ENCODE data around the gene NAT16. TPM values are rescaled to one million over a fixed set of nuclear protein-coding genes. Genes with fewer than 3 reads are reported as not detected.

The NAT16 gene
- total and polyA plus RNA-seq, 2 donors = not detected

- Histone ChIP-seq H3K36me3 (ENCODE audit: control insufficient read depth in 2 of 2, insufficient read depth in 2 of 2, low read length in 1 of 2) (no peaks in the 10 kb centered on the region), H3K9me3 (ENCODE audit: control insufficient read depth in 2 of 2, insufficient read depth in 1 of 2, low read length in 1 of 2) (no peaks in the 10 kb centered on the region), H3K4me3 (ENCODE audit: low read length in 2 of 2) (no peak overlapping the region), H3K4me1 (ENCODE audit: control insufficient read depth in 2 of 2, insufficient read depth in 2 of 2, low read length in 2 of 2) (no peaks in the 10 kb centered on the region), H3K27ac (ENCODE audit: low read depth in 1 of 2, low read length in 1 of 2) (no peak overlapping the region), H3K27me3 (ENCODE audit: control insufficient read depth in 2 of 2, insufficient read depth in 1 of 2, low read length in 1 of 2) (peaks cover 8 to 53% of the 10 kb centered on the region in 2 donors)
- no peak for DNase-seq (ENCODE audit: low read depth in 6 of 9, low spot score in 9 of 9)
- 88% methylated on average over 17 of the region's 17 CpGs for WGBS
Measured at GRCh38 chr7:101195884-101196283, 15.8 kb upstream of the NAT16 start.

DNA sequence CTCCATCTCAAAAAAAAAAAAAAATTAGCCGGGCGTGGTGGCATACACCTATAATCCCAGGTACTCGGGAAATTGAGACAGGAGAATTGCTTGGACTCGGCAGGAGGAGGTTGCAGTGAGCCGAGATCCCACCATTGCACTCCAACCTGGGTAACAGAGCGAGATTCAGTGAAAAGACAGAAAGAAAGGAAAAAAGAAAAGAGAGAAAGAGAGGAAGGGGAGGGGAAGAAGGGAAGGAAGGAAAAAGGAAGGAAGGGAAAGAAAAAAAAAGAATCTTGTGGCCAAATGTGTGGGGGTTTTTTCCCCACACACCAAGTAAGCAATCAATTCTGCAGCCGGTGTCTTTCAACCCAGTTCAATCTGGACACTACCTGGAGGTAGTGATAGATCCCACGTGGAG is 9.0 kb upstream of the NAT16 start:
- H3K9me3 ChIP-seq (ENCODE audit: control insufficient read depth in 2 of 2, insufficient read depth in 1 of 2, low read length in 1 of 2) = no peaks in the 10 kb centered on the region
- H3K27me3 ChIP-seq (ENCODE audit: control insufficient read depth in 2 of 2, insufficient read depth in 1 of 2, low read length in 1 of 2) = peaks cover 0 to 21% of the 10 kb centered on the region in 2 donors
- no peak overlapping the region for H3K27ac ChIP-seq (ENCODE audit: low read depth in 1 of 2, low read length in 1 of 2)
- H3K4me1 ChIP-seq (ENCODE audit: control insufficient read depth in 2 of 2, insufficient read depth in 2 of 2, low read length in 2 of 2) = no peaks in the 10 kb centered on the region
- 90% methylated on average over 8 of the region's 8 CpGs for WGBS
- no peaks in the 10 kb centered on the region for H3K36me3 ChIP-seq (ENCODE audit: control insufficient read depth in 2 of 2, insufficient read depth in 2 of 2, low read length in 1 of 2)
- H3K4me3 ChIP-seq (ENCODE audit: low read length in 2 of 2) = no peak overlapping the region
- DNase-seq (ENCODE audit: low read depth in 6 of 9, low spot score in 9 of 9) = no peak

DNA sequence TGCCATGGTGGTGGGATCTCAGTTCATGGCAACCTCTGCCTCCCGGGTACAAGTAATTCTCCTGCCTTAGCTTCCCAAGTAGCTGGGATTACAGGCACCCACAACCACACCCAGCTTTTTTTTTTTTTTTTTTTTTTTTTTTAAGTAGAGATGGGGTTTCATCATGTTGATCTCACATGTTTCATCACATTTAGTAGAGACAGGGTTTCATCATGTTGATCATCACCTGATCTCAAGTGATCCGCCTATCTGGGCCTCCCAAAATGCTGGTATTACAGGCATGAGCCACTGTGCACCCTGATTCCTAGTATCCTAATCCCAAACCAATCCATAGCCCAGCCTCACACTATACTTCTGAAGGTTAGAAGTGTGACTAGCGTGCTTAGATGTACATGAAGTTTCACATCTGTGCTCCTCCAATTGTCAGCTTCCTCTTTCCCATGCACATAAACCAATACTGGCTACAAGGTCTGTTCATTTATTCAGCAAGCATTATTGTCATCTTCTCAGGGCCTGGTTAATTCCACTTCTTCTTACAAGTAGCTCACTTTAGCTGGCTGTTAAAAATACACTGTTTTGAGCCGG is 6.8 kb upstream of the NAT16 start:
- H3K36me3 ChIP-seq (ENCODE audit: control insufficient read depth in 2 of 2, insufficient read depth in 2 of 2, low read length in 1 of 2) = no peaks in the 10 kb centered on the region
- H3K27ac ChIP-seq (ENCODE audit: low read depth in 1 of 2, low read length in 1 of 2) = no peak overlapping the region
- H3K4me3 ChIP-seq (ENCODE audit: low read length in 2 of 2) = no peak overlapping the region
- no peaks in the 10 kb centered on the region for H3K4me1 ChIP-seq (ENCODE audit: control insufficient read depth in 2 of 2, insufficient read depth in 2 of 2, low read length in 2 of 2)
- H3K27me3 ChIP-seq (ENCODE audit: control insufficient read depth in 2 of 2, insufficient read depth in 1 of 2, low read length in 1 of 2) = peaks cover 9 to 24% of the 10 kb centered on the region in 2 donors
- DNase-seq (ENCODE audit: low read depth in 6 of 9, low spot score in 9 of 9) = no peak
- 90% methylated on average over 4 of the region's 4 CpGs for WGBS
- no peaks in the 10 kb centered on the region for H3K9me3 ChIP-seq (ENCODE audit: control insufficient read depth in 2 of 2, insufficient read depth in 1 of 2, low read length in 1 of 2)

DNA sequence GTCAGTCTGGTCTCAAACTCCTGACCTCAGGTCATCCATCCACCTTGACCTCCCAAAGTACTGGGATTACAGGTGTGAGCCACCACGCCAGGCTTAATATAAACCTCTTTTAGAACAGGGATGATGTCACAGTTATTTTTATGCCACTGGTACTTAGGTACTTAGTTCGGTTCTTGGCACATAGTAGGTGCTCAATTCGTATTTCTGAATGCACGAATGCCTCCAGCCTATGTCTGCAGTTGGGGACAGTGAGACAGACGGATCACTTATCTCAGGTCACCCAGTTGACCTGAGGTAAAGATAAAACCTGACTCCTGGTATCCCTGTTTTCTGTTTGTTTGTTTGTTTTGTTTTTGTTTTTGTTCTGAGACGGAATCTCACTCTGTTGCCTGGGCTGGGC is 6.1 kb upstream of the NAT16 start:
- DNase-seq (ENCODE audit: low read depth in 6 of 9, low spot score in 9 of 9) = no peak
- H3K27me3 ChIP-seq (ENCODE audit: control insufficient read depth in 2 of 2, insufficient read depth in 1 of 2, low read length in 1 of 2) = peaks cover 14 to 31% of the 10 kb centered on the region in 2 donors
- no peaks in the 10 kb centered on the region for H3K9me3 ChIP-seq (ENCODE audit: control insufficient read depth in 2 of 2, insufficient read depth in 1 of 2, low read length in 1 of 2)
- no peak overlapping the region for H3K27ac ChIP-seq (ENCODE audit: low read depth in 1 of 2, low read length in 1 of 2)
- H3K36me3 ChIP-seq (ENCODE audit: control insufficient read depth in 2 of 2, insufficient read depth in 2 of 2, low read length in 1 of 2) = no peaks in the 10 kb centered on the region
- no peak overlapping the region for H3K4me3 ChIP-seq (ENCODE audit: low read length in 2 of 2)
- WGBS = 86% methylated on average over 6 of the region's 6 CpGs
- H3K4me1 ChIP-seq (ENCODE audit: control insufficient read depth in 2 of 2, insufficient read depth in 2 of 2, low read length in 2 of 2) = no peaks in the 10 kb centered on the region

DNA sequence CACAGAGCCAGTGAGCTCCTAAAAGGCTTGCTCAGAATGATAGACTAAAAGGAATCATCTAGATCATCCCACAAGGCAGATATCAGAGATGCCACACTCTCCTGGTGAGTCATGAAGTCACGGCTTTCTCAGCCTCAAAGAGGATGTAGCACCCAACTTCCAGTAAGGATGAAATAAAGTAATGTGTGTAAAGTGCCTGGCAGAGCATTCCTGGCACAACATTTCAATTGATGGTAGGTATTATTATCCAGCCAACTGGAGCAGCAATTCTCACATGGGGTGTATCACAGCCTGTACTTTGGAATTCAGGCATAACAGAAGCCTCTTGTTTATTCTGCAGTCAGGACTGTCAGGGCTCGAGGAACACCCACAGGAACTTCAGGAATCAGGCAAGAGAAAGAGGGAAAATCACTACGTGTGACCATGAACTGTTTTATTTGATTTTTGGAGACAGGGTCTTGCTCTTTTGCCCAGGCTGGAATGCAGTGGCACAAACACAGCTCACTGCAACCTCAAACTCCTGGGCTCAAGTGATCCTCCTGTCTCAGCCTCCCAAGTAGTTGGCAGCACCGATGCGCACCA is 5.3 kb upstream of the NAT16 start:
- H3K9me3 ChIP-seq (ENCODE audit: control insufficient read depth in 2 of 2, insufficient read depth in 1 of 2, low read length in 1 of 2) = no peaks in the 10 kb centered on the region
- 74% methylated on average over 5 of the region's 5 CpGs for WGBS
- H3K36me3 ChIP-seq (ENCODE audit: control insufficient read depth in 2 of 2, insufficient read depth in 2 of 2, low read length in 1 of 2) = no peaks in the 10 kb centered on the region
- peaks cover 18 to 40% of the 10 kb centered on the region in 2 donors for H3K27me3 ChIP-seq (ENCODE audit: control insufficient read depth in 2 of 2, insufficient read depth in 1 of 2, low read length in 1 of 2)
- DNase-seq (ENCODE audit: low read depth in 6 of 9, low spot score in 9 of 9) = no peak
- no peaks in the 10 kb centered on the region for H3K4me1 ChIP-seq (ENCODE audit: control insufficient read depth in 2 of 2, insufficient read depth in 2 of 2, low read length in 2 of 2)
- H3K27ac ChIP-seq (ENCODE audit: low read depth in 1 of 2, low read length in 1 of 2) = no peak overlapping the region
- H3K4me3 ChIP-seq (ENCODE audit: low read length in 2 of 2) = no peak overlapping the region

GRCh38 chr7:101179713-101180112 is 380 bp downstream of the NAT16 start:
- no peak overlapping the region for H3K27ac ChIP-seq (ENCODE audit: low read depth in 1 of 2, low read length in 1 of 2)
- DNase-seq (ENCODE audit: low read depth in 6 of 9, low spot score in 9 of 9) = no peak
- no peaks in the 10 kb centered on the region for H3K9me3 ChIP-seq (ENCODE audit: control insufficient read depth in 2 of 2, insufficient read depth in 1 of 2, low read length in 1 of 2)
- no peaks in the 10 kb centered on the region for H3K4me1 ChIP-seq (ENCODE audit: control insufficient read depth in 2 of 2, insufficient read depth in 2 of 2, low read length in 2 of 2)
- 4% methylated on average over 27 of the region's 27 CpGs for WGBS
- no peak overlapping the region for H3K4me3 ChIP-seq (ENCODE audit: low read length in 2 of 2)
- peaks cover 65 to 91% of the 10 kb centered on the region in 2 donors for H3K27me3 ChIP-seq (ENCODE audit: control insufficient read depth in 2 of 2, insufficient read depth in 1 of 2, low read length in 1 of 2)
- no peaks in the 10 kb centered on the region for H3K36me3 ChIP-seq (ENCODE audit: control insufficient read depth in 2 of 2, insufficient read depth in 2 of 2, low read length in 1 of 2)

GRCh38 chr7:101179117-101179516 is 976 bp downstream of the NAT16 start:
- DNase-seq (ENCODE audit: low read depth in 6 of 9, low spot score in 9 of 9) = no peak
- H3K27ac ChIP-seq (ENCODE audit: low read depth in 1 of 2, low read length in 1 of 2) = no peak overlapping the region
- H3K4me3 ChIP-seq (ENCODE audit: low read length in 2 of 2) = no peak overlapping the region
- no peaks in the 10 kb centered on the region for H3K36me3 ChIP-seq (ENCODE audit: control insufficient read depth in 2 of 2, insufficient read depth in 2 of 2, low read length in 1 of 2)
- peaks cover 3 to 5% of the 10 kb centered on the region in 2 donors for H3K9me3 ChIP-seq (ENCODE audit: control insufficient read depth in 2 of 2, insufficient read depth in 1 of 2, low read length in 1 of 2)
- peaks cover 0 to 6% of the 10 kb centered on the region in 2 donors for H3K4me1 ChIP-seq (ENCODE audit: control insufficient read depth in 2 of 2, insufficient read depth in 2 of 2, low read length in 2 of 2)
- H3K27me3 ChIP-seq (ENCODE audit: control insufficient read depth in 2 of 2, insufficient read depth in 1 of 2, low read length in 1 of 2) = peaks cover 71 to 93% of the 10 kb centered on the region in 2 donors
- WGBS = 4% methylated on average over 20 of the region's 20 CpGs

GRCh38 chr7:101177644-101178043 is 2.4 kb downstream of the NAT16 start:
- DNase-seq (ENCODE audit: low read depth in 6 of 9, low spot score in 9 of 9) = no peak
- H3K4me1 ChIP-seq (ENCODE audit: control insufficient read depth in 2 of 2, insufficient read depth in 2 of 2, low read length in 2 of 2) = peaks cover 0 to 15% of the 10 kb centered on the region in 2 donors
- peaks cover 13 to 19% of the 10 kb centered on the region in 2 donors for H3K9me3 ChIP-seq (ENCODE audit: control insufficient read depth in 2 of 2, insufficient read depth in 1 of 2, low read length in 1 of 2)
- 79% methylated on average over 2 of the region's 2 CpGs for WGBS
- H3K27me3 ChIP-seq (ENCODE audit: control insufficient read depth in 2 of 2, insufficient read depth in 1 of 2, low read length in 1 of 2) = peaks cover 83 to 100% of the 10 kb centered on the region in 2 donors
- no peak overlapping the region for H3K4me3 ChIP-seq (ENCODE audit: low read length in 2 of 2)
- H3K27ac ChIP-seq (ENCODE audit: low read depth in 1 of 2, low read length in 1 of 2) = no peak overlapping the region
- no peaks in the 10 kb centered on the region for H3K36me3 ChIP-seq (ENCODE audit: control insufficient read depth in 2 of 2, insufficient read depth in 2 of 2, low read length in 1 of 2)

DNA sequence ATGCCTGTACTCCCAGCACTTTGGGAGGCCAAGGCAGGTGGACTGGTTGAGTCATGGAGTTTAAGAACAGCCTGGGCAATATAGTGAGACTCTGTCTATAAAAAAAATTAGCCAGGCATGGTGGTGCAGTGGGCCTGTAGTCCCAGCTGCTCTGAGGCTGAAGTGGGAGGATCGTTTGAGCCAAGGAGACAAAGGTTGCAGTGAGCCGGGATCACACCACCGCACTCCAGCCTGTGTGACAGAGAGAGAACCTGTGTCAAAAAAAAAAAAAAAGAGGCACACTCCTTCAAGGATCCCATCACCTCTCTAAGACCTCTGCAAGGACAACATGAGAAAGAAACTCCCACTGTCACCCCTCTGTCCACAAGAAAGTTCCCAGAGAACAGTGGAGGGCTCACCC is 4.4 kb downstream of the NAT16 start:
- WGBS = 37% methylated on average over 3 of the region's 3 CpGs
- Histone ChIP-seq H3K4me3 (ENCODE audit: low read length in 2 of 2) (no peak overlapping the region), H3K36me3 (ENCODE audit: control insufficient read depth in 2 of 2, insufficient read depth in 2 of 2, low read length in 1 of 2) (no peaks in the 10 kb centered on the region), H3K27me3 (ENCODE audit: control insufficient read depth in 2 of 2, insufficient read depth in 1 of 2, low read length in 1 of 2) (peaks cover 76 to 100% of the 10 kb centered on the region in 2 donors), H3K9me3 (ENCODE audit: control insufficient read depth in 2 of 2, insufficient read depth in 1 of 2, low read length in 1 of 2) (peaks cover 19 to 33% of the 10 kb centered on the region in 2 donors), H3K4me1 (ENCODE audit: control insufficient read depth in 2 of 2, insufficient read depth in 2 of 2, low read length in 2 of 2) (peaks cover 18 to 31% of the 10 kb centered on the region in 2 donors), H3K27ac (ENCODE audit: low read depth in 1 of 2, low read length in 1 of 2) (no peak overlapping the region)
- DNase-seq (ENCODE audit: low read depth in 6 of 9, low spot score in 9 of 9) = no peak

Data from thymus (tissue), 11 donors.